HG03565 (cell line): Measurements from ENCODE around the gene KCNV2.
"Not testable (repeated sequence)": the region's sequence is repeated elsewhere in the genome, so short reads cannot be mapped to it uniquely, and the experiment has no call there.

Experiments
- ATAC-seq: cut with Tn5 transposase; IDR thresholded peaks from one replicate; pipeline ENCODE4 v1.9.1; 2021; ENCODE audit warnings: mild to moderate bottlenecking, moderate library complexity; ENCODE audit not compliant: unreplicated experiment

Gene KCNV2

GRCh38 chr9:2717385-2717784, at the start of gene KCNV2:
KCNV2 (plus strand) TSS chr9:2717510; CDS start chr9:2717740, 230 bp downstream.
- ATAC-seq, result no peak

- no peak for ATAC-seq
These were observed 44.1 kb upstream of the KCNV2 start for GRCh38 chr9:2673161-2673560.

- ATAC-seq, result no peak
These were observed 43.0 kb upstream of the KCNV2 start for GRCh38 chr9:2674141-2674824.

- ATAC-seq, result no peak
These were observed 41.5 kb upstream of the KCNV2 start for GRCh38 chr9:2675834-2676233.

GRCh38 chr9:2676466-2676865, 40.8 kb upstream of the KCNV2 start:
- ATAC-seq, result no peak

GRCh38 chr9:2677915-2678889, 39.1 kb upstream of the KCNV2 start:
- no peak for ATAC-seq

- ATAC-seq, result no peak
These were observed 38.3 kb upstream of the KCNV2 start for GRCh38 chr9:2679011-2679410.

- ATAC-seq, result no peak
These were observed 35.3 kb upstream of the KCNV2 start for GRCh38 chr9:2681981-2682380.

GRCh38 chr9:2686911-2687310, 30.4 kb upstream of the KCNV2 start:
- ATAC-seq, result no peak

GRCh38 chr9:2688636-2689035, 28.7 kb upstream of the KCNV2 start:
- no peak for ATAC-seq

GRCh38 chr9:2691212-2691611, 26.1 kb upstream of the KCNV2 start:
- no peak for ATAC-seq

- no peak for ATAC-seq
These were observed 25.7 kb upstream of the KCNV2 start for GRCh38 chr9:2691626-2692025.

- no peak for ATAC-seq
These were observed 24.3 kb upstream of the KCNV2 start for GRCh38 chr9:2693056-2693455.

GRCh38 chr9:2697492-2697891, 19.8 kb upstream of the KCNV2 start:
- no peak for ATAC-seq

- no peak for ATAC-seq
These were observed 16.9 kb upstream of the KCNV2 start for GRCh38 chr9:2700398-2700797.

GRCh38 chr9:2700909-2701550, 16.3 kb upstream of the KCNV2 start:
- ATAC-seq, result no peak

- no peak for ATAC-seq
These were observed 12.8 kb upstream of the KCNV2 start for GRCh38 chr9:2704504-2704903.

- not testable (repeated sequence) for ATAC-seq
These were observed 10.1 kb upstream of the KCNV2 start for GRCh38 chr9:2707256-2707655.

GRCh38 chr9:2709645-2710101, 7.6 kb upstream of the KCNV2 start:
- no peak for ATAC-seq

GRCh38 chr9:2711716-2712115, 5.6 kb upstream of the KCNV2 start:
- no peak for ATAC-seq

GRCh38 chr9:2718001-2718697, 839 bp downstream of the KCNV2 start:
- ATAC-seq, result no peak
